Hematopoietic multipotent progenitor cell (in vitro differentiated cells): ENCODE data around the gene SPOCK2. TPM values are rescaled to one million over a fixed set of nuclear protein-coding genes. Genes with fewer than 3 reads are reported as not detected.
"Not testable (repeated sequence)": the region's sequence is repeated elsewhere in the genome, so short reads cannot be mapped to it uniquely, and the experiment has no call there.

Experiments used
- DNase-seq, 3 donors: peaks; one replicate each; pipeline ENCODE4 v3.0.0-alpha.2; 2011 to 2015; ENCODE audit warnings: low read depth in 2 of 3, low spot score in 2 of 3
- total RNA-seq: library from RNA; depleted of rRNA; stranded (reverse); fragments of >200 nt; gene quantifications from one replicate; pipeline ENCODE4 v1.2.3, GENCODE V29; 2012

The SPOCK2 gene
- total RNA-seq, 1 donor: 31.0 TPM

- DNase-seq: no peak
Measured at GRCh38 chr10:72034761-72035160, 53.6 kb downstream of the SPOCK2 start.

- no peak for DNase-seq
Measured at GRCh38 chr10:72034040-72034499, 54.3 kb downstream of the SPOCK2 start.

GRCh38 chr10:72032409-72033162, 55.8 kb downstream of the SPOCK2 start:
- DNase-seq: not testable (repeated sequence)

GRCh38 chr10:72031706-72032105, 56.6 kb downstream of the SPOCK2 start:
- DNase-seq: no peak

GRCh38 chr10:72030762-72031543, 57.4 kb downstream of the SPOCK2 start:
- DNase-seq: no peak

GRCh38 chr10:72029414-72029813, 58.9 kb downstream of the SPOCK2 start:
- no peak for DNase-seq

- DNase-seq: no peak
Measured at GRCh38 chr10:72027498-72027897, 60.9 kb downstream of the SPOCK2 start.

GRCh38 chr10:72026278-72027111, 61.9 kb downstream of the SPOCK2 start:
- DNase-seq: no peak

- DNase-seq: no peak
Measured at GRCh38 chr10:72025832-72026231, 62.5 kb downstream of the SPOCK2 start.

GRCh38 chr10:72025400-72025799, 63.0 kb downstream of the SPOCK2 start:
- DNase-seq: no peak

GRCh38 chr10:72024596-72024995, 63.8 kb downstream of the SPOCK2 start:
- DNase-seq: no peak

- no peak for DNase-seq
Measured at GRCh38 chr10:72022228-72022627, 66.1 kb downstream of the SPOCK2 start.

GRCh38 chr10:72020914-72021809, 67.2 kb downstream of the SPOCK2 start:
- DNase-seq: no peak

- DNase-seq: no peak
Measured at GRCh38 chr10:72019085-72019876, 69.1 kb downstream of the SPOCK2 start.

- DNase-seq: no peak
Measured at GRCh38 chr10:72016608-72017300, 71.6 kb downstream of the SPOCK2 start.

GRCh38 chr10:72015841-72016240, 72.5 kb downstream of the SPOCK2 start:
- no peak for DNase-seq

- no peak for DNase-seq
Measured at GRCh38 chr10:72014785-72015480, 73.4 kb downstream of the SPOCK2 start.

- DNase-seq: no peak
Measured at GRCh38 chr10:72014197-72014596, 74.2 kb downstream of the SPOCK2 start.
